Measurements from ENCODE around the gene RELA.

The RELA gene

GRCh38 chr11:65617990-65618751 lies 44.5 kb downstream of the RELA start:
- no peak overlapping the region for H3K4me3 Mint-ChIP-seq
- ATAC-seq, result no peak
- H3K27me3 Mint-ChIP-seq, result no peaks in the 10 kb centered on the region
- H3K36me3 Mint-ChIP-seq, result peaks cover 52% of the 10 kb centered on the region
- H3K27ac Mint-ChIP-seq, result no peak overlapping the region
- no peaks in the 10 kb centered on the region for H3K9me3 Mint-ChIP-seq
- H3K4me1 Mint-ChIP-seq, result peaks cover 36% of the 10 kb centered on the region

DNA sequence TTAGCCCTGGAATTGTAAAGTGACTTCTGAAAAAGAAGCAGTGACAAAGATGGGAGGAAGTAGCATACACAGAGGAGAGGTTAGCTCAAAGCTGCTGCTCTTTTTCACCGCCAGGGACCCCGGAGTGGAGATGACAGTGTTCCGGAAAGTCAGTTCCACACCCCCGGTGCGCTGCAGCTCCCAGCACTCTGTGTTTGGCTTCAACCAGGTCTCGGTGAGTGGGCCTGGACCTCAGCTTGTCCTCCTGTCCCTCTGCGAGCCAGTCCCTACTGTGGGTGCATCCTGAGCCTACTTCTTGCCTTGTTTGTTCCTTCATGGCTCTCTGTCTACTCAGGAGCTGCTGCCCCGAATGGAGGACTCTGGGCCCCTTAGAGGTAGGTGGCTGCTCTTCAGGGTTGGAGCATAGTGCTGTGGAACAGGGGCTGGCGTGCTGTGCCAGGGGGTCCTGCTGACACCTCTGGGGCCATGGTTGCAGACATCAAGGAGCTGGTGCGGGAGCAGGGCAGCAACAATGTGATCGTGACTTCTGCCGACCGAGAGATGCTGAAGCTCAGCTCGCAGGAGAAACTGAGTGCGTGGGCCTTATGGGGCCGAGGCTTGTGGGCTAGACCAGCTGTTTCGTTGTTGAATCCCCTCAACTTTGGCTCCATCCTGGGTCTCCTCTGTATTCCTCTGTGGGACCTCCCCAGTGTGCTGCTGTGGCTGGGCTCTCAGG lies 45.4 kb downstream of the RELA start:
- H3K36me3 Mint-ChIP-seq, result peaks cover 48% of the 10 kb centered on the region
- H3K4me1 Mint-ChIP-seq, result peaks cover 45% of the 10 kb centered on the region
- no peaks in the 10 kb centered on the region for H3K9me3 Mint-ChIP-seq
- H3K27ac Mint-ChIP-seq, result peak overlapping the region; percentile 94
- ATAC-seq, result no peak
- H3K27me3 Mint-ChIP-seq, result no peaks in the 10 kb centered on the region
- H3K4me3 Mint-ChIP-seq, result peak overlapping the region; percentile 86

DNA sequence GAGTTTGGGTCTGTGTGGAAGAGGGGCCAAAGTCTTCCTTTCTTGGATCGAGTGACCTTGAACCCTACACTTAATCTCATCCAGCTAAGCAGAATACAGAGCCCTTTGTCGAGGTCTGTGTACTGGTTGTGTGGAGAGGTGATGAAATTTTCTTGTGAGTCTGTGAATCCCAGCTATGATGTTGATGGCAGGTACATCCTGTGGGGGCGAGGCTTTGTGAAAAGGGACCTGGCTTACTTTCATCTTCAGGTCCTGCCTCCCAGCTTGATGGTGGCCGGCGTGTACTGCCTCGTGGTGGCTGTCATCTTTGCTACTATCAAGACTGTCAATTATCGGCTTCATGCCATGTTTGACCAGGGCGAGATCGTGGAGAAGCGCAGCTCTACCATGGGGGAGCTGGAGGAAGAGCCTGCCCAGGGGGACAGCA lies 46.1 kb downstream of the RELA start:
- no peaks in the 10 kb centered on the region for H3K27me3 Mint-ChIP-seq
- no peak for ATAC-seq
- peaks cover 48% of the 10 kb centered on the region for H3K4me1 Mint-ChIP-seq
- no peaks in the 10 kb centered on the region for H3K9me3 Mint-ChIP-seq
- peak overlapping the region; percentile 94 for H3K27ac Mint-ChIP-seq
- H3K4me3 Mint-ChIP-seq, result peak overlapping the region; percentile 86
- H3K36me3 Mint-ChIP-seq, result peaks cover 47% of the 10 kb centered on the region

DNA sequence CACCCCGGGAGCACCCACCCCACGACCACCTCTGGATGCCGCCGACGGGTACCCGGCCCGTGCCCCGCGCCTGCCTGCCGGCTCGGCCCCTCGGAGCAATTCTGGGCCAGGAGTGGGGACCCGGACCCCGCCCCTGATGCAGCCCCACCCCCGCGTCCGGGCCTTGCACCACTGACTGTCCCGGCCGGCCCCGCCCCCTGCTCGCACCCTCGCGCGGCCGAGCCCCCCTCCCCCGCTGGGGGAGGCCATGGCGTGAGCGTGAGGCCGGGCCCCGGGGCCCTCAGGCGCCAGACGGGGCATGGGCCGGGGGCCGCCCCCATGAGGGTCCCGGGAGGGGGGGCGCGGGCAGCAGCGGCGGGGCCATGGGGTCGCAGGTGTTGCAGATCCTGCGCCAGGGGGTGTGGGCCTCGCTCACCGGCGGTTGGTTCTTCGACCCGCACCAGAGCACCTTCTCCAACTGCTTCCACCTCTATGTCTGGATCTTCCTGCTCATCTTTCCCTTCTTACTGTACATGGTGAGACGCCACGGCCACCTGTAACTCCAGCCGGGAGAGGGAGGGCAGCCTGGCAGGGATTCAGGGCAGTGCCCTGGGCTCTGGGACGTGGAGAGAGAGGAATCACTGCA lies 46.7 kb downstream of the RELA start:
- Mint-ChIP-seq H3K27me3 (no peaks in the 10 kb centered on the region), H3K4me1 (peaks cover 52% of the 10 kb centered on the region), H3K27ac (peak overlapping the region; percentile 94), H3K9me3 (no peaks in the 10 kb centered on the region), H3K36me3 (peaks cover 42% of the 10 kb centered on the region), H3K4me3 (peak overlapping the region; percentile 86)
- ATAC-seq, result peak; percentile 16

- Mint-ChIP-seq H3K4me3 (peak within 1 kb of the TSS; percentile 86), H3K9me3 (no peaks in the 10 kb centered on the region), H3K36me3 (peaks cover 48% of the 10 kb centered on the region)
Measured at GRCh38 chr11:65615229-65615949, 47.3 kb downstream of the RELA start, which contains the start of gene PCNX3. PCNX3 (plus strand) TSS chr11:65615776; CDS start chr11:65616312, 536 bp downstream.

DNA sequence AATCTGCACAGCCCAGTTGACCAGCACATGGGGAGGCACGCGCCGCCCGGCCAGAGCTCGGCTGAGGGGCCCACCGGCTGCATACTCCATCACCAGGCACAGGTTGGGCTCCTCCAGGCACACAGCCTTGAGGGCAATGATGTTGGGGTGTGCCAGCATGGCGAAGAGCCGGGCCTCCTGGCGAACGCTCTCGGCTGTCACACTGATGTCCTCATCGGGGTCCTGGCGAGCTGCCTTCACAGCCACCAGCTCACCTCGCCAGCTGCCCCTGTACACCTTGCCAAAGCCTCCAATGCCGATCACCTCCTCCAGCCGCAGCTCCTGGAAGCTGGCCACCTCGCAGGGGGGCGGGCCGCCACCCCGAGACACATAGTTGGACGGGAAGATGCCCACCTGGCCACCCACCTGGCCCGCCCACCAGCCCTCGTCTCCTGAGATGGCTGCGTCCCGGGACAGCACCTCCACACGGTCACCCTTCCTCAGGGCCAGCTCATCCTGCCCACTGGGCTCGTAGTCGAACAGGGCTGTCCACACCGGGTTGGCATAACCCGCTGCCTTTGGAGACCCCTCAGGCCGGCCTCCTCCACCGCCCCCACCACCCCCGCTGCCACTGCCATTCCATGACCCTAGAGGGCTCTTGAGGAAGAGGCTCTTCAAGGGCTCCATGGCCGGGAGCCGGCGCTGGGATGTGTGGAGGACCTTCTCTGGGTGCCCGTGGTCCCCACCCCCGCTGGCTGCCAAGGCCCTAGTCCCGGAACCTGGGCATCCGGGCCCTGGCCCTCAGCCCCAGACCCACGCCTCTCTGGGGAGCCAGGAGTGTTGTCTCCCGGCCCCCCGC lies 49.4 kb downstream of the RELA start:
- Mint-ChIP-seq H3K4me3 (peak overlapping the region; percentile 86), H3K36me3 (peaks cover 48% of the 10 kb centered on the region)
- no peak for ATAC-seq

More at GRCh38 chr11:65615229-65615949, 47.3 kb downstream of the RELA start, which contains the start of gene PCNX3:
- Mint-ChIP-seq H3K27ac (peak within 1 kb of the TSS; percentile 94), H3K4me1 (peaks cover 58% of the 10 kb centered on the region), H3K27me3 (no peaks in the 10 kb centered on the region)
- peak; percentile 93 for ATAC-seq

GRCh38 chr11:65612691-65613090 lies 50.0 kb downstream of the RELA start:
- no peak for ATAC-seq
- Mint-ChIP-seq H3K27me3 (no peaks in the 10 kb centered on the region), H3K4me1 (peaks cover 64% of the 10 kb centered on the region)

More for the DNA sequence above, 49.4 kb downstream of the RELA start:
- H3K9me3 Mint-ChIP-seq, result no peaks in the 10 kb centered on the region
- peaks cover 69% of the 10 kb centered on the region for H3K4me1 Mint-ChIP-seq
- no peaks in the 10 kb centered on the region for H3K27me3 Mint-ChIP-seq
- peak overlapping the region; percentile 94 for H3K27ac Mint-ChIP-seq

DNA sequence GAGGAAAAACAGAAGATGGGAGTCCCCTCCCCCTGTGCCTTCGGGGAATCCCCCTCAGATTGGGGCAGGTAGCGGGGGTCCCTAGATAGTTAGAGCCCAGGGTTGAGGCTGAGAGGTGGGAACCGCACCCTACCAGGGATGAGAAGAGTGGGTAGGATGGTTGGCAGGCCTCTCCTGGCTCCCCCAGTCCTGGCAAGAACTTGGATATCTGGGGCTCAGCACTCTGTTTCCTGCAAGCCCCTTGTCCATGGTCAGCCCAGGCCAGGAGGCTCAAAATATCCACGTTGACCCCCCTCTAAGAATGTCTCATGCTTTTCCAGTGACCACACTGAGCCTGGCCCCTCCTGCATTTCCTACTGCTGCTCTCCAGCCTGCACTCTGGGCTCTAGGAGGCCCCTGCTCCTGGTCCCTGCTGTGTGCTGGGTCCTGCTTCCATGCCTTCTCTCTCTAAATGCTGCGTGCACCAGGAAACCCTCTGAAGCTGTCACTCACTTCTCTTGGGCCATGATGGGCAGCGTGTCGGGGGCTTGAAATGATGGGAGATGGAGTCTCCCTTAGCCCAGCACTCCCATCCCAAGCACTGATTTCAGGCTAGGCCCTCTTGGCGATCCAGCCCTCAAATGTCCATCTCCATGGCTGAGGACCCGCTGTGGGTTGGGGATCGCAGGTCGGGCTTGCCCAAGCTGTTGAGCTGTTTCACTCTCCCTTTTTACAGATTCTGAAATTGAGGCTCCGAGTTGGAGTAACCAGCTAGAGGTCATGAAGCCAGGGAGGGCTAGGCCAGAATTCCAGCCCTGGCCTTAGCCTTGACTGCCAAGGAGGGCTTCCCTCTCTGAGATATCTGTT lies 50.7 kb downstream of the RELA start:
- peaks cover 57% of the 10 kb centered on the region for H3K4me1 Mint-ChIP-seq

More at GRCh38 chr11:65612691-65613090, 50.0 kb downstream of the RELA start:
- peak overlapping the region; percentile 86 for H3K4me3 Mint-ChIP-seq
- H3K36me3 Mint-ChIP-seq, result peaks cover 52% of the 10 kb centered on the region
- no peaks in the 10 kb centered on the region for H3K9me3 Mint-ChIP-seq
- H3K27ac Mint-ChIP-seq, result peak overlapping the region; percentile 94

DNA sequence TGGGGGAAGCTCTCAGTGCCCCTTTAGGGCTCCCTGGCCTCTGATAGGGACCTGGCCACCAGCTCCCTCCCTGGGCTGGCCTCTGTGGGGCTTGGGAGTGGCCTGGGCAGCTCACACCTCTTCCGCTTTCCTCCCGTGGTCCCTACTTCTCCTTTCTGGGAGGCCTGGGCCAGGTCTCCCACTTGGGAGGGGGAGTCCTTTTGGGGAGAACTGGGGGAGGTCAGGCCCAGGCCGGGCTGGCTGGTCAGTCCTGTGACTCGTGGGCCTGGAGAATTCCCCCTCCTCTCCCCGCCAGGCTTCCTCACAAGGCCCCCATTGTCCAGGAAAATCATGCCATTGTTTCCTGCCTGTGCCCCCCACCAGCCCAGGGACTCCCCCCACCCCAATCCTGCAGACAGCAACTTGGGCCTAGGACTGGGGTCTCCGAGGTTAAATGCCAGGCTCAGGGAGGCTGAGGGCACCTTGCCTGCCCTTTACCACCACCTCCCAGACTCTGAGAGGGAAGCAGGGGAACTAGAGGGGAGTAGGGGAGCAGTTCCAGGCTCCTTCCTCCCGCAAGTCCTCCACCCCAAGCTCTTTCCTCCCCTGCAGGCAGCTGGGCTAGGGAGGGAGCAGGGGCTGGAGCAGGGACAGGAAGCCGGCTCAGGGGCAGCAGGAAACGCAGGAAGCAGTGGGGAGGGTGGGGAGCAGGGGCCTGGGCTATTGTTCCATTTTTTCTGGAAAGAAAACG lies 51.5 kb downstream of the RELA start:
- Mint-ChIP-seq H3K4me3 (peak overlapping the region; percentile 63), H3K27me3 (no peaks in the 10 kb centered on the region), H3K36me3 (peaks cover 52% of the 10 kb centered on the region), H3K27ac (peak overlapping the region; percentile 94), H3K4me1 (peaks cover 50% of the 10 kb centered on the region), H3K9me3 (no peaks in the 10 kb centered on the region)
- no peak for ATAC-seq

More for the DNA sequence above, 50.7 kb downstream of the RELA start:
- peak overlapping the region; percentile 86 for H3K4me3 Mint-ChIP-seq
- no peaks in the 10 kb centered on the region for H3K27me3 Mint-ChIP-seq
- no peak for ATAC-seq
- peak overlapping the region; percentile 94 for H3K27ac Mint-ChIP-seq
- no peaks in the 10 kb centered on the region for H3K9me3 Mint-ChIP-seq
- peaks cover 52% of the 10 kb centered on the region for H3K36me3 Mint-ChIP-seq

DNA sequence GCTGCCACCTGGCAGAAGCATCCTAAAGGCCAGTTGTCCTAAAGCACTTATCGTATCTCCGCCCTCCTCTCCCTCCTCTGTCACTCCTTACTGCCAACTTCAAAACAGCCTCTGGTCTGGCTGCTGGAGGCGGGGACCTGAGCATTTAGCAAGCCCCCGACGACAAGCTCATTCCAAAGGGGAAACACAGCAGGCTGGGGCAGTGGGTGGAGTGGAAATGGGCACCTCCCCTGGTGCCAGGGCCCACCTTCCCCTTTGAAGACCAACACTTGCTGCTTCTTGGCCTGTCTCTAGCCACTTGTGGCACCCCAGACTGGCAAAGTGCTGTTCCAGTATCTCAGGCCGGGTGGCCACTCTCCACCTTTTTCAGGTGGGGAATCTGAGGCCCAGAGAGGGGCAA lies 52.3 kb downstream of the RELA start:
- Mint-ChIP-seq H3K4me1 (peaks cover 48% of the 10 kb centered on the region), H3K4me3 (no peak overlapping the region), H3K27ac (peak overlapping the region; percentile 94), H3K9me3 (no peaks in the 10 kb centered on the region), H3K27me3 (no peaks in the 10 kb centered on the region), H3K36me3 (peaks cover 60% of the 10 kb centered on the region)
- no peak for ATAC-seq

- Mint-ChIP-seq H3K36me3 (peaks cover 66% of the 10 kb centered on the region), H3K27me3 (no peaks in the 10 kb centered on the region), H3K4me3 (no peak overlapping the region), H3K4me1 (peaks cover 48% of the 10 kb centered on the region), H3K27ac (peak overlapping the region; percentile 94), H3K9me3 (no peaks in the 10 kb centered on the region)
- no peak for ATAC-seq
Measured at GRCh38 chr11:65609665-65610064, 53.1 kb downstream of the RELA start.

DNA sequence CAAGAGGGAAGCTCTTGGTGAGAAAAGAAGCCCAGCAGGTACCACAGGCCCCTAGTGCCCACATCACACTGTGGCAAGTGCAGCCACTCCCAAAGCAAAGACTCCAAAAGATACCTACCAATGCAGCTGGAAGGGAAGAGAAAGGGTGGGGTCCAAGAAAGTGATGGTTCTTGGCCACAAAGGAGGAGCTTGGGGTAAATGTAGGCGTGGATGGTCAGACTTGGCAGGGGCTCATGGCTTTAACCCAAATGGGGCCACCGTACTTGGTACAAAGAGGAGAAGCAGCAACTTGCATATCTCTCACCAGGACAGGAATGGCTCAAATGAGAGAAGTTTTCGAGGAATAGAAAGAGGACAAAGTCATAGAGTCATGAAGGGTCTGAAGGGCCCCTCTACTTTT lies 53.5 kb downstream of the RELA start:
- H3K27ac Mint-ChIP-seq, result no peak overlapping the region
- no peak overlapping the region for H3K4me3 Mint-ChIP-seq
- no peaks in the 10 kb centered on the region for H3K27me3 Mint-ChIP-seq
- H3K36me3 Mint-ChIP-seq, result peaks cover 71% of the 10 kb centered on the region
- peaks cover 48% of the 10 kb centered on the region for H3K4me1 Mint-ChIP-seq
- no peak for ATAC-seq
- H3K9me3 Mint-ChIP-seq, result no peaks in the 10 kb centered on the region
